GM23338 (cell line): ENCODE measurements around the gene PTOV1. TPM values are rescaled to one million over a fixed set of nuclear protein-coding genes. Genes with fewer than 3 reads are reported as not detected.

ENCODE experiments used
- ATAC-seq: fragments of 200-7000 bp; cut with Tn5 transposase; 3 replicates; pipeline ENCODE4 v1.9.1; 2020
- DNase-seq: peaks from one replicate; pipeline ENCODE4 v3.0.0-alpha.2; 2015; ENCODE audit warnings: low spot score
- H2AFZ ChIP-seq: fragments of 200-600 bp; sonication (generic); 2 replicates; pipeline ENCODE4 v1.8.0; 2016; ENCODE audit warnings: antibody characterized with exemption, mild to moderate bottlenecking, moderate library complexity
- H3F3A ChIP-seq: fragments of 200-600 bp; sonication (generic); replicated peaks from 2 replicates; pipeline ENCODE4 v1.8.0; 2017; ENCODE audit warnings: antibody characterized with exemption, mixed run types, low read depth
- H3K27ac ChIP-seq: fragments of 200-600 bp; sonication (generic); 2 replicates; pipeline ENCODE4 v1.6.1; 2016; ENCODE audit warnings: low read depth
- H3K27me3 ChIP-seq: fragments of 200-600 bp; sonication (generic); 2 replicates; pipeline ENCODE4 v1.8.0; 2016; ENCODE audit warnings: mild to moderate bottlenecking, mixed run types, moderate library complexity; ENCODE audit not compliant: insufficient read depth
- H3K36me3 ChIP-seq: fragments of 200-600 bp; sonication (generic); 2 replicates; pipeline ENCODE4 v1.8.0; 2016; ENCODE audit warnings: mild to moderate bottlenecking; ENCODE audit not compliant: insufficient read depth
- H3K4me1 ChIP-seq: fragments of 200-600 bp; sonication (generic); 2 replicates; pipeline ENCODE4 v1.8.0; 2016; ENCODE audit warnings: mild to moderate bottlenecking, moderate library complexity; ENCODE audit not compliant: insufficient read depth
- H3K4me2 ChIP-seq: fragments of 200-600 bp; sonication (generic); 2 replicates; pipeline ENCODE4 v1.7.1; 2017; ENCODE audit warnings: mixed run types
- H3K4me3 ChIP-seq: fragments of 200-600 bp; sonication (generic); 2 replicates; pipeline ENCODE4 v1.6.1; 2016; ENCODE audit warnings: mixed run types
- H3K79me2 ChIP-seq: fragments of 200-600 bp; sonication (generic); replicated peaks from 2 replicates; pipeline ENCODE4 v1.8.0; 2017; ENCODE audit warnings: mild to moderate bottlenecking; ENCODE audit not compliant: insufficient read depth
- H3K9me2 ChIP-seq: fragments of 200-600 bp; sonication (generic); 2 replicates; pipeline ENCODE4 v1.8.0; 2017; ENCODE audit not compliant: insufficient read depth
- H4K20me1 ChIP-seq: fragments of 200-600 bp; sonication (generic); replicated peaks from 2 replicates; pipeline ENCODE4 v1.8.0; 2017; ENCODE audit warnings: mild to moderate bottlenecking; ENCODE audit not compliant: insufficient read depth
- H3K27ac Mint-ChIP-seq: 2 replicates; pipeline ENCODE4 v1.8.0; 2020; ENCODE audit warnings: inconsistent platforms, mild to moderate bottlenecking, moderate library complexity, mixed read lengths
- H3K27me3 Mint-ChIP-seq: 3 replicates; pipeline ENCODE4 v1.8.0; 2022; ENCODE audit warnings: low read depth, mild to moderate bottlenecking, moderate library complexity, mixed read lengths, inconsistent platforms; ENCODE audit not compliant: insufficient read depth, poor library complexity
- H3K36me3 Mint-ChIP-seq: 3 replicates; pipeline ENCODE4 v1.8.0; 2021; ENCODE audit warnings: low read depth, mild to moderate bottlenecking, inconsistent platforms, moderate library complexity, mixed read lengths
- H3K4me1 Mint-ChIP-seq: 3 replicates; pipeline ENCODE4 v1.8.0; 2020; ENCODE audit warnings: mild to moderate bottlenecking, inconsistent platforms, mixed read lengths
- H3K4me3 Mint-ChIP-seq: 3 replicates; pipeline ENCODE4 v1.8.0; 2021; ENCODE audit warnings: moderate library complexity, mild to moderate bottlenecking, inconsistent platforms, mixed read lengths
- H3K9me3 Mint-ChIP-seq: 3 replicates; pipeline ENCODE4 v1.8.0; 2020; ENCODE audit warnings: moderate library complexity, mild to moderate bottlenecking, inconsistent platforms, mixed read lengths
- CREB1 ChIP-seq: fragments of 250-450 bp; sonication (Bioruptor Pico); IDR thresholded peaks from 2 replicates; pipeline ENCODE4 v1.5.0; 2020; ENCODE audit warnings: low read depth, mild to moderate bottlenecking, moderate library complexity
- ETS1 ChIP-seq: IDR thresholded peaks from 2 replicates; pipeline ENCODE4 v1.6.1; 2016; ENCODE audit warnings: antibody characterized with exemption
- EZH2 ChIP-seq: fragments of 200-600 bp; sonication (generic); IDR thresholded peaks from one replicate; pipeline ENCODE4 v1.8.0; 2017; ENCODE audit warnings: antibody characterized with exemption, mild to moderate bottlenecking, low read depth; ENCODE audit not compliant: unreplicated experiment
- EZH2phosphoT487 ChIP-seq: fragments of 200-600 bp; sonication (generic); IDR thresholded peaks from one replicate; pipeline ENCODE4 v1.8.1; 2018; ENCODE audit warnings: antibody characterized with exemption; ENCODE audit not compliant: unreplicated experiment
- JUNB ChIP-seq: IDR thresholded peaks from one replicate; pipeline ENCODE4 v1.6.1; 2016; ENCODE audit warnings: antibody characterized with exemption; ENCODE audit not compliant: unreplicated experiment
- NANOG ChIP-seq: IDR thresholded peaks from 2 replicates; pipeline ENCODE4 v1.6.1; 2016; ENCODE audit warnings: antibody characterized with exemption, borderline replicate concordance
- POLR2AphosphoS5 ChIP-seq: IDR thresholded peaks from 2 replicates; pipeline ENCODE4 v1.6.1; 2016; ENCODE audit warnings: antibody characterized with exemption, low read depth
- REST ChIP-seq: IDR thresholded peaks from one replicate; pipeline ENCODE4 v1.6.1; 2018; ENCODE audit warnings: antibody characterized with exemption; ENCODE audit not compliant: unreplicated experiment
- STAT1 ChIP-seq: IDR thresholded peaks from one replicate; pipeline ENCODE4 v1.6.1; 2016; ENCODE audit warnings: antibody characterized with exemption; ENCODE audit not compliant: unreplicated experiment
- ZNF114 ChIP-seq: fragments of 250-450 bp; sonication (Bioruptor Pico); IDR thresholded peaks from 2 replicates; pipeline ENCODE4 v1.5.0; 2020; ENCODE audit warnings: mild to moderate bottlenecking, moderate library complexity
- ZNF331 ChIP-seq: fragments of 250-450 bp; sonication (Bioruptor Pico); IDR thresholded peaks from 2 replicates; pipeline ENCODE4 v1.5.0; 2020; ENCODE audit warnings: low read depth, mild to moderate bottlenecking, moderate library complexity
- polyA plus RNA-seq: library from polyadenylated mRNA; unstranded; fragments of >200 nt; fragmentation: Nextera tagmentation; extraction: Ambion mirVana; gene quantifications from 2 replicates; pipeline ENCODE4 v1.2.1, GENCODE V29; 2016
- total RNA-seq: library from RNA; depleted of rRNA; stranded (reverse); fragments of >200 nt; shearing (Covaris generic); gene quantifications from 2 replicates; pipeline ENCODE4 v1.2.3, GENCODE V29; 2014
- TF ChIP-seq, protein P1 (sequence below): fragments of 250-450 bp; sonication (Bioruptor Pico); IDR thresholded peaks from 2 replicates; pipeline ENCODE4 v1.5.0; 2020; ENCODE audit warnings: mild to moderate bottlenecking, moderate library complexity
- TF ChIP-seq, protein P2 (sequence below), 2 experiments: fragments of 200-600 bp in 1 of 2; sonication (generic) in 1 of 2; conservative IDR thresholded peaks; 2 replicates each; pipeline versions ENCODE4 v1.5.1 to v1.6.1; 2016 to 2017; ENCODE audit warnings: antibody characterized with exemption in 2 of 2, low read depth in 2 of 2, mild to moderate bottlenecking in 2 of 2, moderate library complexity in 1 of 2

Gene PTOV1
- total and polyA plus RNA-seq, 2 experiments from 2014 or later: 188 to 209 TPM

GRCh38 chr19:49880162-49880869, 29.4 kb downstream of the PTOV1 start:
- H3K9me3 Mint-ChIP-seq: peaks cover 3% of the 10 kb centered on the region; the same call in 1 of the 3 replicates
- no peak overlapping the region for H3K4me2 ChIP-seq
- H3K4me3 Mint-ChIP-seq: no peak overlapping the region
- H3K4me1 Mint-ChIP-seq: peaks cover 21% of the 10 kb centered on the region; the same call in 2 of the 3 replicates
- no peak overlapping the region for H3K27ac Mint-ChIP-seq
- no peak for DNase-seq
- H3K36me3 Mint-ChIP-seq: peaks cover 68% of the 10 kb centered on the region
- H3K27me3 ChIP-seq: no peaks in the 10 kb centered on the region
- ATAC-seq: no peak
- H3F3A ChIP-seq: peaks cover 15% of the 10 kb centered on the region; the same call in 1 of the 2 replicates
- peaks cover 8% of the 10 kb centered on the region for H4K20me1 ChIP-seq
- peaks cover 14% of the 10 kb centered on the region for H3K27me3 Mint-ChIP-seq
- H3K79me2 ChIP-seq: peaks cover 26% of the 10 kb centered on the region
- peaks cover 39% of the 10 kb centered on the region for H3K36me3 ChIP-seq
- H2AFZ ChIP-seq: no peak overlapping the region
- peaks cover 14% of the 10 kb centered on the region; the same call in 1 of the 2 replicates for H3K4me1 ChIP-seq
- no peak overlapping the region for H3K27ac ChIP-seq
- H3K9me2 ChIP-seq: no peaks in the 10 kb centered on the region
- no peak overlapping the region for H3K4me3 ChIP-seq
- TF ChIP-seq ETS1: no peak
- TF ChIP-seq JUNB: no peak
- no peak for TF ChIP-seq STAT1
- TF ChIP-seq CREB1 (CRISPR knock-in tag): no peak
- TF ChIP-seq ZNF331: no peak
- TF ChIP-seq REST: no peak
- TF ChIP-seq POLR2AphosphoS5: no peak
- TF ChIP-seq, protein P1, sequence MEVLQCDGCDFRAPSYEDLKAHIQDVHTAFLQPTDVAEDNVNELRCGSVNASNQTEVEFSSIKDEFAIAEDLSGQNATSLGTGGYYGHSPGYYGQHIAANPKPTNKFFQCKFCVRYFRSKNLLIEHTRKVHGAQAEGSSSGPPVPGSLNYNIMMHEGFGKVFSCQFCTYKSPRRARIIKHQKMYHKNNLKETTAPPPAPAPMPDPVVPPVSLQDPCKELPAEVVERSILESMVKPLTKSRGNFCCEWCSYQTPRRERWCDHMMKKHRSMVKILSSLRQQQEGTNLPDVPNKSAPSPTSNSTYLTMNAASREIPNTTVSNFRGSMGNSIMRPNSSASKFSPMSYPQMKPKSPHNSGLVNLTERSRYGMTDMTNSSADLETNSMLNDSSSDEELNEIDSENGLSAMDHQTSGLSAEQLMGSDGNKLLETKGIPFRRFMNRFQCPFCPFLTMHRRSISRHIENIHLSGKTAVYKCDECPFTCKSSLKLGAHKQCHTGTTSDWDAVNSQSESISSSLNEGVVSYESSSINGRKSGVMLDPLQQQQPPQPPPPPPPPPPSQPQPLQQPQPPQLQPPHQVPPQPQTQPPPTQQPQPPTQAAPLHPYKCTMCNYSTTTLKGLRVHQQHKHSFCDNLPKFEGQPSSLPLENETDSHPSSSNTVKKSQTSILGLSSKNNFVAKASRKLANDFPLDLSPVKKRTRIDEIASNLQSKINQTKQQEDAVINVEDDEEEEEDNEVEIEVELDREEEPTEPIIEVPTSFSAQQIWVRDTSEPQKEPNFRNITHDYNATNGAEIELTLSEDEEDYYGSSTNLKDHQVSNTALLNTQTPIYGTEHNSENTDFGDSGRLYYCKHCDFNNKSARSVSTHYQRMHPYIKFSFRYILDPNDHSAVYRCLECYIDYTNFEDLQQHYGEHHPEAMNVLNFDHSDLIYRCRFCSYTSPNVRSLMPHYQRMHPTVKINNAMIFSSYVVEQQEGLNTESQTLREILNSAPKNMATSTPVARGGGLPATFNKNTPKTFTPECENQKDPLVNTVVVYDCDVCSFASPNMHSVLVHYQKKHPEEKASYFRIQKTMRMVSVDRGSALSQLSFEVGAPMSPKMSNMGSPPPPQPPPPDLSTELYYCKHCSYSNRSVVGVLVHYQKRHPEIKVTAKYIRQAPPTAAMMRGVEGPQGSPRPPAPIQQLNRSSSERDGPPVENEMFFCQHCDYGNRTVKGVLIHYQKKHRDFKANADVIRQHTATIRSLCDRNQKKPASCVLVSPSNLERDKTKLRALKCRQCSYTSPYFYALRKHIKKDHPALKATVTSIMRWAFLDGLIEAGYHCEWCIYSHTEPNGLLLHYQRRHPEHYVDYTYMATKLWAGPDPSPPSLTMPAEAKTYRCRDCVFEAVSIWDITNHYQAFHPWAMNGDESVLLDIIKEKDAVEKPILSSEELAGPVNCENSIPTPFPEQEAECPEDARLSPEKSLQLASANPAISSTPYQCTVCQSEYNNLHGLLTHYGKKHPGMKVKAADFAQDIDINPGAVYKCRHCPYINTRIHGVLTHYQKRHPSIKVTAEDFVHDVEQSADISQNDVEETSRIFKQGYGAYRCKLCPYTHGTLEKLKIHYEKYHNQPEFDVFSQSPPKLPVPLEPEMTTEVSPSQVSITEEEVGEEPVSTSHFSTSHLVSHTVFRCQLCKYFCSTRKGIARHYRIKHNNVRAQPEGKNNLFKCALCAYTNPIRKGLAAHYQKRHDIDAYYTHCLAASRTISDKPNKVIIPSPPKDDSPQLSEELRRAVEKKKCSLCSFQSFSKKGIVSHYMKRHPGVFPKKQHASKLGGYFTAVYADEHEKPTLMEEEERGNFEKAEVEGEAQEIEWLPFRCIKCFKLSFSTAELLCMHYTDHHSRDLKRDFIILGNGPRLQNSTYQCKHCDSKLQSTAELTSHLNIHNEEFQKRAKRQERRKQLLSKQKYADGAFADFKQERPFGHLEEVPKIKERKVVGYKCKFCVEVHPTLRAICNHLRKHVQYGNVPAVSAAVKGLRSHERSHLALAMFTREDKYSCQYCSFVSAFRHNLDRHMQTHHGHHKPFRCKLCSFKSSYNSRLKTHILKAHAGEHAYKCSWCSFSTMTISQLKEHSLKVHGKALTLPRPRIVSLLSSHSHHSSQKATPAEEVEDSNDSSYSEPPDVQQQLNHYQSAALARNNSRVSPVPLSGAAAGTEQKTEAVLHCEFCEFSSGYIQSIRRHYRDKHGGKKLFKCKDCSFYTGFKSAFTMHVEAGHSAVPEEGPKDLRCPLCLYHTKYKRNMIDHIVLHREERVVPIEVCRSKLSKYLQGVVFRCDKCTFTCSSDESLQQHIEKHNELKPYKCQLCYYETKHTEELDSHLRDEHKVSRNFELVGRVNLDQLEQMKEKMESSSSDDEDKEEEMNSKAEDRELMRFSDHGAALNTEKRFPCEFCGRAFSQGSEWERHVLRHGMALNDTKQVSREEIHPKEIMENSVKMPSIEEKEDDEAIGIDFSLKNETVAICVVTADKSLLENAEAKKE (CRISPR knock-in tag): no peak
- TF ChIP-seq EZH2: no peak
- TF ChIP-seq NANOG: no peak
- TF ChIP-seq, protein P2, sequence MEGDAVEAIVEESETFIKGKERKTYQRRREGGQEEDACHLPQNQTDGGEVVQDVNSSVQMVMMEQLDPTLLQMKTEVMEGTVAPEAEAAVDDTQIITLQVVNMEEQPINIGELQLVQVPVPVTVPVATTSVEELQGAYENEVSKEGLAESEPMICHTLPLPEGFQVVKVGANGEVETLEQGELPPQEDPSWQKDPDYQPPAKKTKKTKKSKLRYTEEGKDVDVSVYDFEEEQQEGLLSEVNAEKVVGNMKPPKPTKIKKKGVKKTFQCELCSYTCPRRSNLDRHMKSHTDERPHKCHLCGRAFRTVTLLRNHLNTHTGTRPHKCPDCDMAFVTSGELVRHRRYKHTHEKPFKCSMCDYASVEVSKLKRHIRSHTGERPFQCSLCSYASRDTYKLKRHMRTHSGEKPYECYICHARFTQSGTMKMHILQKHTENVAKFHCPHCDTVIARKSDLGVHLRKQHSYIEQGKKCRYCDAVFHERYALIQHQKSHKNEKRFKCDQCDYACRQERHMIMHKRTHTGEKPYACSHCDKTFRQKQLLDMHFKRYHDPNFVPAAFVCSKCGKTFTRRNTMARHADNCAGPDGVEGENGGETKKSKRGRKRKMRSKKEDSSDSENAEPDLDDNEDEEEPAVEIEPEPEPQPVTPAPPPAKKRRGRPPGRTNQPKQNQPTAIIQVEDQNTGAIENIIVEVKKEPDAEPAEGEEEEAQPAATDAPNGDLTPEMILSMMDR (conservative IDR thresholded peaks at IDR 0.05; ENCODE audit: low read depth in 2 of 2): no peak
- TF ChIP-seq ZNF114: no peak
- no peak for TF ChIP-seq EZH2phosphoT487
